SK-N-SH treated with all-trans-retinoic acid at 6 μM for 48 hours (cell line): ENCODE data around the gene NFATC3.

Experiments
- ATAC-seq: fragments of 200-7000 bp; cut with Tn5 transposase; 3 replicates; pipeline ENCODE4 v1.9.1; 2020; ENCODE audit warnings: mild to moderate bottlenecking, moderate library complexity
- ARNTL ChIP-seq: fragments of 450-650 bp; formaldehyde crosslinking; IDR thresholded peaks from 2 replicates; pipeline ENCODE4 v1.5.0; 2020; ENCODE audit warnings: low read depth, mild to moderate bottlenecking, moderate library complexity, borderline replicate concordance
- BACH2 ChIP-seq: fragments of 250-450 bp; sonication (Bioruptor Pico); IDR thresholded peaks from 2 replicates; pipeline ENCODE4 v1.9.0; 2021; ENCODE audit warnings: mild to moderate bottlenecking, borderline replicate concordance
- CREB5 ChIP-seq: fragments of 250-450 bp; sonication (Bioruptor Pico); IDR thresholded peaks from 2 replicates; pipeline ENCODE4 v1.5.1; 2020; ENCODE audit warnings: low read depth, mild to moderate bottlenecking, moderate library complexity
- CSDC2 ChIP-seq: fragments of 250-450 bp; sonication (Bioruptor Pico); IDR thresholded peaks from 2 replicates; pipeline ENCODE4 v1.5.0; 2020; ENCODE audit warnings: mild to moderate bottlenecking, moderate library complexity
- ESRRG ChIP-seq: fragments of 250-450 bp; sonication (Bioruptor Pico); IDR thresholded peaks from 2 replicates; pipeline ENCODE4 v1.6.1; 2021; ENCODE audit warnings: mild to moderate bottlenecking
- ISL1 ChIP-seq: fragments of 250-450 bp; sonication (Bioruptor Pico); IDR thresholded peaks from 2 replicates; pipeline ENCODE4 v2.1.2; 2022; ENCODE audit warnings: mild to moderate bottlenecking, moderate library complexity
- OSR1 ChIP-seq: fragments of 250-450 bp; sonication (Bioruptor Pico); IDR thresholded peaks from 2 replicates; pipeline ENCODE4 v1.8.0; 2022; ENCODE audit warnings: moderate library complexity, mild to moderate bottlenecking, inconsistent platforms
- PPARA ChIP-seq: fragments of 250-450 bp; sonication (Bioruptor Pico); IDR thresholded peaks from 2 replicates; pipeline ENCODE4 v1.5.0; 2020; ENCODE audit warnings: mild to moderate bottlenecking, borderline replicate concordance
- RARB ChIP-seq: fragments of 250-450 bp; sonication (Bioruptor Pico); IDR thresholded peaks from 2 replicates; pipeline ENCODE4 v1.8.0; 2021; ENCODE audit warnings: mild to moderate bottlenecking, moderate library complexity
- SNAI2 ChIP-seq: fragments of 250-450 bp; sonication (Bioruptor Pico); IDR thresholded peaks from 2 replicates; pipeline ENCODE4 v1.5.0; 2020; ENCODE audit warnings: mild to moderate bottlenecking, moderate library complexity
- TCF4 ChIP-seq: fragments of 250-450 bp; sonication (Bioruptor Pico); IDR thresholded peaks from 2 replicates; pipeline ENCODE4 v1.8.0; 2021; ENCODE audit warnings: mild to moderate bottlenecking, moderate library complexity, borderline replicate concordance
- TOX ChIP-seq: fragments of 250-450 bp; sonication (Bioruptor Pico); IDR thresholded peaks from 2 replicates; pipeline ENCODE4 v1.8.0; 2021; ENCODE audit warnings: mild to moderate bottlenecking, moderate library complexity, borderline replicate concordance
- ZC3H10 ChIP-seq: fragments of 250-450 bp; sonication (Bioruptor Pico); IDR thresholded peaks from 2 replicates; pipeline ENCODE4 v1.5.1; 2021; ENCODE audit warnings: mild to moderate bottlenecking, moderate library complexity
- ZFP3 ChIP-seq: fragments of 250-450 bp; sonication (Bioruptor Pico); IDR thresholded peaks from 2 replicates; pipeline ENCODE4 v1.5.0; 2020; ENCODE audit warnings: mild to moderate bottlenecking, moderate library complexity
- ZNF565 ChIP-seq: fragments of 450-650 bp; formaldehyde crosslinking; conservative IDR thresholded peaks from 2 replicates; pipeline ENCODE4 v1.5.0; 2020; ENCODE audit warnings: low read depth, mild to moderate bottlenecking, moderate library complexity
- ZNF70 ChIP-seq: fragments of 450-650 bp; formaldehyde crosslinking; IDR thresholded peaks from 2 replicates; pipeline ENCODE4 v1.5.0; 2020; ENCODE audit warnings: mild to moderate bottlenecking, moderate library complexity
- ZNF8 ChIP-seq: fragments of 450-650 bp; formaldehyde crosslinking; IDR thresholded peaks from 2 replicates; pipeline ENCODE4 v1.5.0; 2020; ENCODE audit warnings: mild to moderate bottlenecking, moderate library complexity
- TF ChIP-seq, protein P1 (sequence below): fragments of 250-450 bp; sonication (Bioruptor Pico); IDR thresholded peaks from 2 replicates; pipeline ENCODE4 v1.8.0; 2021; ENCODE audit warnings: low read depth, mild to moderate bottlenecking, moderate library complexity, borderline replicate concordance
- TF ChIP-seq, protein P2 (sequence below): fragments of 250-450 bp; sonication (Bioruptor Pico); IDR thresholded peaks from 2 replicates; pipeline ENCODE4 v1.5.1; 2021; ENCODE audit warnings: mild to moderate bottlenecking, moderate library complexity
- TF ChIP-seq, protein P3 (sequence below): fragments of 250-450 bp; sonication (Bioruptor Pico); IDR thresholded peaks from 2 replicates; pipeline ENCODE4 v1.5.0; 2020; ENCODE audit warnings: mild to moderate bottlenecking, moderate library complexity

NFATC3 gene

GRCh38 chr16:68094614-68094934, 9.4 kb downstream of the NFATC3 start:
- TF ChIP-seq, protein P1, sequence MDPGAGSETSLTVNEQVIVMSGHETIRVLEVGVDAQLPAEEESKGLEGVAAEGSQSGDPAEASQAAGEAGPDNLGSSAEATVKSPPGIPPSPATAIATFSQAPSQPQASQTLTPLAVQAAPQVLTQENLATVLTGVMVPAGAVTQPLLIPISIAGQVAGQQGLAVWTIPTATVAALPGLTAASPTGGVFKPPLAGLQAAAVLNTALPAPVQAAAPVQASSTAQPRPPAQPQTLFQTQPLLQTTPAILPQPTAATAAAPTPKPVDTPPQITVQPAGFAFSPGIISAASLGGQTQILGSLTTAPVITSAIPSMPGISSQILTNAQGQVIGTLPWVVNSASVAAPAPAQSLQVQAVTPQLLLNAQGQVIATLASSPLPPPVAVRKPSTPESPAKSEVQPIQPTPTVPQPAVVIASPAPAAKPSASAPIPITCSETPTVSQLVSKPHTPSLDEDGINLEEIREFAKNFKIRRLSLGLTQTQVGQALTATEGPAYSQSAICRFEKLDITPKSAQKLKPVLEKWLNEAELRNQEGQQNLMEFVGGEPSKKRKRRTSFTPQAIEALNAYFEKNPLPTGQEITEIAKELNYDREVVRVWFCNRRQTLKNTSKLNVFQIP (CRISPR knock-in tag) = no peak
- TF ChIP-seq BACH2 (CRISPR knock-in tag) (no peak), TCF4 (CRISPR knock-in tag) (no peak), RARB (CRISPR knock-in tag) (no peak), SNAI2 (no peak)
- ATAC-seq = no peak

GRCh38 chr16:68096491-68096890, 11.3 kb downstream of the NFATC3 start:
- no peak for ATAC-seq

GRCh38 chr16:68097088-68097487, 11.9 kb downstream of the NFATC3 start:
- TF ChIP-seq BACH2 (CRISPR knock-in tag) (no peak), ARNTL (no peak), TOX (no peak), PPARA (CRISPR knock-in tag) (no peak), CSDC2 (CRISPR knock-in tag) (no peak), TCF4 (CRISPR knock-in tag) (no peak), CREB5 (CRISPR knock-in tag) (no peak), OSR1 (CRISPR knock-in tag) (no peak), ZFP3 (no peak), ESRRG (CRISPR knock-in tag) (no peak), ZNF70 (CRISPR knock-in tag) (no peak), RARB (CRISPR knock-in tag) (no peak), ZNF565 (no peak), ISL1 (CRISPR knock-in tag) (no peak), SNAI2 (no peak), ZC3H10 (CRISPR knock-in tag) (no peak), ZNF8 (no peak)
- TF ChIP-seq, protein P1 (CRISPR knock-in tag) = no peak
- TF ChIP-seq, protein P2, sequence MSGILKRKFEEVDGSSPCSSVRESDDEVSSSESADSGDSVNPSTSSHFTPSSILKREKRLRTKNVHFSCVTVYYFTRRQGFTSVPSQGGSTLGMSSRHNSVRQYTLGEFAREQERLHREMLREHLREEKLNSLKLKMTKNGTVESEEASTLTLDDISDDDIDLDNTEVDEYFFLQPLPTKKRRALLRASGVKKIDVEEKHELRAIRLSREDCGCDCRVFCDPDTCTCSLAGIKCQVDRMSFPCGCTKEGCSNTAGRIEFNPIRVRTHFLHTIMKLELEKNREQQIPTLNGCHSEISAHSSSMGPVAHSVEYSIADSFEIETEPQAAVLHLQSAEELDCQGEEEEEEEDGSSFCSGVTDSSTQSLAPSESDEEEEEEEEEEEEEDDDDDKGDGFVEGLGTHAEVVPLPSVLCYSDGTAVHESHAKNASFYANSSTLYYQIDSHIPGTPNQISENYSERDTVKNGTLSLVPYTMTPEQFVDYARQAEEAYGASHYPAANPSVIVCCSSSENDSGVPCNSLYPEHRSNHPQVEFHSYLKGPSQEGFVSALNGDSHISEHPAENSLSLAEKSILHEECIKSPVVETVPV = no peak
- TF ChIP-seq, protein P3, sequence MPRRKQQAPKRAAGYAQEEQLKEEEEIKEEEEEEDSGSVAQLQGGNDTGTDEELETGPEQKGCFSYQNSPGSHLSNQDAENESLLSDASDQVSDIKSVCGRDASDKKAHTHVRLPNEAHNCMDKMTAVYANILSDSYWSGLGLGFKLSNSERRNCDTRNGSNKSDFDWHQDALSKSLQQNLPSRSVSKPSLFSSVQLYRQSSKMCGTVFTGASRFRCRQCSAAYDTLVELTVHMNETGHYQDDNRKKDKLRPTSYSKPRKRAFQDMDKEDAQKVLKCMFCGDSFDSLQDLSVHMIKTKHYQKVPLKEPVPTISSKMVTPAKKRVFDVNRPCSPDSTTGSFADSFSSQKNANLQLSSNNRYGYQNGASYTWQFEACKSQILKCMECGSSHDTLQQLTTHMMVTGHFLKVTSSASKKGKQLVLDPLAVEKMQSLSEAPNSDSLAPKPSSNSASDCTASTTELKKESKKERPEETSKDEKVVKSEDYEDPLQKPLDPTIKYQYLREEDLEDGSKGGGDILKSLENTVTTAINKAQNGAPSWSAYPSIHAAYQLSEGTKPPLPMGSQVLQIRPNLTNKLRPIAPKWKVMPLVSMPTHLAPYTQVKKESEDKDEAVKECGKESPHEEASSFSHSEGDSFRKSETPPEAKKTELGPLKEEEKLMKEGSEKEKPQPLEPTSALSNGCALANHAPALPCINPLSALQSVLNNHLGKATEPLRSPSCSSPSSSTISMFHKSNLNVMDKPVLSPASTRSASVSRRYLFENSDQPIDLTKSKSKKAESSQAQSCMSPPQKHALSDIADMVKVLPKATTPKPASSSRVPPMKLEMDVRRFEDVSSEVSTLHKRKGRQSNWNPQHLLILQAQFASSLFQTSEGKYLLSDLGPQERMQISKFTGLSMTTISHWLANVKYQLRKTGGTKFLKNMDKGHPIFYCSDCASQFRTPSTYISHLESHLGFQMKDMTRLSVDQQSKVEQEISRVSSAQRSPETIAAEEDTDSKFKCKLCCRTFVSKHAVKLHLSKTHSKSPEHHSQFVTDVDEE (CRISPR knock-in tag) = no peak
- no peak for ATAC-seq

More at GRCh38 chr16:68096491-68096890, 11.3 kb downstream of the NFATC3 start:
- TF ChIP-seq OSR1 (CRISPR knock-in tag) (no peak), BACH2 (CRISPR knock-in tag) (no peak), CREB5 (CRISPR knock-in tag) (no peak), PPARA (CRISPR knock-in tag) (no peak), RARB (CRISPR knock-in tag) (no peak)
- TF ChIP-seq, all 23 proteins: peak for 0
